GDM1 (cell line): ENCODE results near the gene NOTUM.
"Not testable (repeated sequence)": the region's sequence is repeated elsewhere in the genome, so short reads cannot be mapped to it uniquely, and the experiment has no call there.

ENCODE experiments used
- DNase-seq: peaks from one replicate; lab custom pipeline; 2025; lab: John Stamatoyannopoulos, UW

The NOTUM gene

DNA sequence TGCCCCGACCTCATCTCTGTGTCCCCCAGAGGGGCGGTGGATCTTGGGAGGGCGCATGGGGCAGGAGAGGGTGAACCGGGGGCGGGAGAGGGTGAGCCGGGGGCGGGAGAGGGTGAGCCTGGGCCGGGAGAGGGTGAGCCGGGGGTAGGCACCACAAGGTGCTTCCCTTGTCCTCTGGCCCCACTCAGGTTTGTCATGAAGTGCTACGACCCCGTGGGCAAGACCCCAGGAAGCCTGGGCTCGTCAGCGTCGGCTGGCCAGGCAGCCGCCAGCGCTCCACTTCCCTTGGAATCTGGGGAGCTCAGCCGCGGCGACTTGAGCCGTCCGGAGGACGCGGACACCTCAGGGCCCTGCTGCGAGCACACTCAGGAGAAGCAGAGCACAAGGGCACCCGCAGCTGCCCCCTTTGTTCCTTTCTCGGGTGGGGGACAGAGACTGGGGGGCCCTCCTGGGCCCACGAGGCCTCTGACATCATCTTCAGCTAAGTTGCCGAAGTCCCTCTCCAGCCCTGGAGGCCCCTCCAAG lies 35.3 kb upstream of the NOTUM start:
- no peak for DNase-seq

DNA sequence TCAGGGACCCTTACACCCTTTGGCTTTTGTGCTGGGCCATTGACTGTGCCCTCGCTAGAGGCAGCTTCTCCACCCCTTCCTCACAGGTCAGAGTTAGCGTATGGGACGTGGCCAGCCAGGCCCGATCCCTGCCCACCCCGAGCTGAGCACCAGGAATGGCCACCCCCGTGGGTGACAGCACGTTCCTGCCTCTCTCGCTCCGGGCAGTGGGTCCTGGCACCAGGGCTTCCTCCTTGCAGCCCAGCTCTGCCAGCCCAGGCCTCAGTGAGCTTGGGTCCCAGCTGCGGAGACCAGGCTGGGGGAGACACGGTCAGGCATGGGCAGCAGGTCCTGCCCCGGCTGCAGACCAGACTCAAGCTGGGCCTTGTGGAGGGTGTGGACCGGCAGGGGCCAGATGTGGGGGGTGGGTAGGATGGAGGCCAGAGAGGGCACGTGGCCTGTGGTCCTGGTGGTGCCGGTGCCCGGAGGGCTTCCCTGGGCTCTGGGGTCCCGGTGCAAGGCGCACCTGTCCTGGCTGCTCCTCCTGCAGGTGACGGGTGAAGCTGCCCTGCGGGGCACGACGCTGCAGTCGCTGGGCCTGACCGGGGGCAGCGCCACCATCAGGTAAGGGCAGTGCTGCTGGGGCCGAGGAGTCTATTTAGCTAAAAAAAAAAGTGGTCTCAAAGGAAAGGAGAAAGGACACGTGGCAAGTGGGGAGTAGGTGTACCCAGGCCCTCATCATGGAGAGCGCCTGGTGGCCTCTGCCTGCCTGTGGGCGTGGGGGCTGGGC lies 34.7 kb upstream of the NOTUM start:
- no peak for DNase-seq

DNA sequence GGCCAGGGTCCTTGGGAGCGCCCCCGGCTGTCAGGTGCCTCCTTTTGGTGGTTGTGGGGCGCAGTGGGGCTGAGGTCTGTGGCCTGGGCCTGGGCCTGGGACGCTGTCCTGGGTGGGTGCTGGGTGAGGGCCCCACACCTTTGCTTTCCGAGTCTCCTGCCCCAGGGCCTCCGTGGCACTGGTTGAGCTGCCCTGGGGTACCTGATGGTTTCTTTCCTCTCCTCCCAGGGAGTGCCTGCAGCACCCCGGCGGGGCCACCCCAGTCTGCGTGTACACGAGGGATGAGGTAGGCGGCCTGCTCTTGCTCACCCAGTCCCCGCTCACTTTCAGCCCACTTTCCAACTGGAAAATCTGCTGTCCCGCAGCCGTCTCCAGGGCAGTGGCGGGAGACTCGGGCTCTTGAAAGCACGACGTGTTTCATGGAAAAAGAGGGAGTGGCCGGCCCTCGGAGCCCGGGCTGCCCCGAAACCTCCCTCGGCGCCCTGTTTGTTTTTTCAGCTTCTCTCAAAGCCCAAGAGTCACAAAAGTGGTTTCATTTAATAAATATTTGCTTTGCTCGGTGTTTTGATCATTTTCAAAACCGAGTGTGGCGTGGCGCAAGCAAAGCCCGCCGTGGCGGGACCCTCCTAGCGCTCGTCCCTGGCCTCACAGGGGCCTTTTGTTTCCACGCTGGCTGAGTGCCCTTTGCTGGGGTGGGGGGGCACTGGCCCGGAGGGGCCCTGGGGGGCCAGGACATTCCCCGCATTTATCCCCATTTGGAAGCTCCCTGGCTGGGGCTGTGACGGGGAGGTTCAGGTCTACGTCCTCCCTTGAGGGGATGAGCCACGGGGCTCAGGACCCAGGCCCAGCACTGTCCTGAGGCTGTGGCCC lies 33.8 kb upstream of the NOTUM start:
- DNase-seq: no peak

DNA sequence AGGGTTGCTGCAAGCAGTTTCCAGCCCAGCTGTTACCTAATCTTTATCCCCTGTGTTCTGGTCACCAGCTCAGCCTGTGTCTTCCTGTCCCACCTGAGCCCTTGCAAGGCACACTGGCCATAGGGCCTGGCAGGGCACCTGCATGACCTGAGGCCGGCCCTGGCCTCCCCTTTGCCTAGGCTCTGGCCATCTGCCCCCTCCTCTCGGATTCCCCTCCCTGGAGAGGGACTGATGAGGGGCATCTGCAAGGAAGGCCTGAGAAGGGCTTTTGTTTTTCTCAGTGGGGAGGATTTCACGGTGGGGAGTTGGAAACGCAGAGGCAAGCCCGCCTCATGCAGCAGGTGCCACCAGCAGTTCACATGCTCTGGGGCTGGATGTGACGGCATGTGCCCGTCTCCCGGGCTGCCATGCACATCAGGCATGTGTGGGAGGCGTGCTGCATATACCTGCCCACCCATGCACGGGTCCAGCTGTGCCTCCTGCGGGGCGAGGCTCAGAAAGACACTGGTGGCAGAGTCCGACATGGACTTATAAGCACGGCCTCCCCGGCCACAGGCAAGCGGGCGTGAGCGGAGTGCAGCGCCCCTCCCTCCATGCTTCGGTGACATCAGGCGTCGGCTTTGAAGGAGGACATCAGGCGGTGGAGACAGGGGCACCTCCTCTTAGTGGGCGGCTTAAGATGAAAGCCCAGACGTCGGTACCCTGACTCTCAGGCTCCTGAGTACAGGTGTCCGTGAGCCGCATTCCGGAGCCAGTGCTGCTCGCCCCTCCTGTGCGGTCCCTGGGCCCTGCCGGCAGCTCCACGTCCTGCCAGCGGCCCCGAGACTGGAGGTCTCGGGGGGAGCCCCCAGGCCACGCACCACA lies 33.0 kb upstream of the NOTUM start:
- DNase-seq: no peak

DNA sequence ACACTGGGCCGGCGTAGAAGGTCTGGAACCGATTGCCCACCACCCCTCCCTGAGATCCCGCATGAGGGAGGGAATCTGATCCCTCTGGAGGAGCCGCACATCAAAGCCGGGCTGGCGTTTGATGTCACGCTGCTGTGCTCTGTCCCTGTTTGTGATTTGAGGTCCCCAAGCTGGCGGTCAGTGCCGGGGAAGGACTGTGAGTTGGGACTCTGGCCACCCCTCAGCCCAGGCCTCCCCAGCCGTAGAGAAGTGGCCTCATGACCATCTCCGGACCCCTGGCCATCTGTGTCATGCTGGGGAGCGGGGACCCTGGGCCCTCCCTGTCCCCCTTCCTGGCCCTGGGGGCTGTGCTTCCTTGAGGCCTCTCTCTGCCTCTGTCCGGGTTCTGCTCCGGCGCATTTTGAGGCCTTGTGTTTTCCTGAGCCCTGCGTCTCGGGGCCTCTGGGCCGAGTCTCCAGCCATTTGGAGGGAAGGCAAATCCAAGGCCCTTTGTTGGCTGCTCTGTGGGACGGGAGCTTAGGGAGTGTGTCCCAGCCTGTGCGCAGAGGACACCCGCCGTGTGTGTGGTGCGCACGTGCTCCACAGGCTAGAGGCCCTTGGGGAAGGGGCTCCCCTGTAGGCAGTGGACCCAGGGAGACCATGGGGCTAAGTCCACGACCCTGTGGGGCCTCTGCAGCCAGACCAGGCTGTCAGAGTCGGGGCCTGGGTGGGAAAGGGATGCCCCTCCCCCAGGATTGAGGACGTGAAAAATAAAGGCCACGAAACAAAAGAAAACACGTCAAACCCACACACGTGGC lies 31.5 kb upstream of the NOTUM start:
- no peak for DNase-seq

DNA sequence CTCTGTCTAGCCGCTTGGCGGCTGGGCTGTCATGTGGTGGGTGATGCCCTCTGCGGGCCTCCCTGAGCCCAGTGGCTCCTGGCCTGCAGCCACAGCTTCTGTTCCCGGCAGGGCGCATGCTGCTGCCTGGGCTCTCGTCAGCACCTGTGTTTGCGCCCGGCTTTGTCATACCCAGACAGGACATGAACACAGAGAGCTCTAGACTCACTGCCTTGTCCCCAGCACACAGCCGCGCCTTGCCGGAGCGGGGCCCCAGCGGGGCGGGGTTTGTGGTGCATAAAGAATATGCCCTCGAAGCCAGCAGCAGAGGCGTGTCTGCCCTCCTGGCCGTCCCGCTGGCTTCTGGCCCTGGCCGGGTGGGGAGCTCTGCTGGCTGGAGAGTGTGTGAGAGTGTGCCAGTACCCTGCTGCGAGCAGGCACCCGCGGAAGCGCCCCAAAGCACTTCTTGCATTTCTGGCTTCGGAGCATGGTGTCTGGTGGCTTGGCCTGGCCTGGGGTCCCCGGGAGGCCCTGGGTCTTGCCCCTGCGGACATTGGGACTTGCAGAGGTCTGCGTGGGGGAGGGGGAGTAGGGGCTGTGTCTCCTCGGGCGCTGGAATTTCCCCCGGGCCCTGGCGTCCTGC lies 30.8 kb upstream of the NOTUM start:
- DNase-seq: no peak

DNA sequence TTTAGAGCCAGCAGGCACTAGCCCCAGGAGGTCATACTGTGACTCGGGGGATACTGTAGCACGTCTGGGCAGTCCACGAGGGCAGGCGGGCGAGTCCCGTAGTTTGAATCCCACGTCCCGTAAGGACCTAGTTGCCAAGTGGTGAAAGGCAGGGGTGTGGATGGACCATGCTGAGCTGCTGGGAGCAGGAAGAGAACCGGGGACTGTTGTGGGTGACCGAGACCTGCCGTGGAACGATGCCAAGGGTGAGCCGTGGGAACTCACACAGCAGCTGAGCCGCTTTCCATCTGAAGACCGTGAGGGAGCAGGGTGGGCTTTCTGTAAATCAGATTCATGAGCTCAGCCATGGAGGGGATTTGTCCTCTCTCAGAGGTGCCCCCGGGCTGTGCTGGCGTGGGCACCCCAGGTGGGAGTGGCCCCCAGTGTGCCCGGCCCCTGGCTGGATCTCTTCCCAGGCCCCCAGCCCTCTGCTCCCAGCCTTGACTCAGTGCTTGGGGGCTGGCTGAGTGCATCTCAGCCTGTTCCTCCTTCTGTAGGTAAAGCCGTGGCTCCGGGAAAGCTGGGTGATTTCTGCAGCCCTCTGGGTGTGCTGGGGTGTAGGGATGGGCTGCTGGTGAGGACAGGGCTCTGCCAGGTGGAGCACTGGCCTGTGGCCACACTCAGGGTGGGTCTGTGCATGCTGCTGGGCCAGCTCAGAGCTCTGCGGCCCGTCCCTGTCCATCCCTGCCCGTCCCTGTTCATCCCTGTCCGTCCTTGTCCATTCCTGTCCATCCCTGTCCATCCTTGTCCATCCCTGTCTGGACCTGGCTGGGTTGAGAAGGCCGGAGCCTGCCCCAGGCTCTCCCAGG lies 30.1 kb upstream of the NOTUM start:
- DNase-seq: no peak

DNA sequence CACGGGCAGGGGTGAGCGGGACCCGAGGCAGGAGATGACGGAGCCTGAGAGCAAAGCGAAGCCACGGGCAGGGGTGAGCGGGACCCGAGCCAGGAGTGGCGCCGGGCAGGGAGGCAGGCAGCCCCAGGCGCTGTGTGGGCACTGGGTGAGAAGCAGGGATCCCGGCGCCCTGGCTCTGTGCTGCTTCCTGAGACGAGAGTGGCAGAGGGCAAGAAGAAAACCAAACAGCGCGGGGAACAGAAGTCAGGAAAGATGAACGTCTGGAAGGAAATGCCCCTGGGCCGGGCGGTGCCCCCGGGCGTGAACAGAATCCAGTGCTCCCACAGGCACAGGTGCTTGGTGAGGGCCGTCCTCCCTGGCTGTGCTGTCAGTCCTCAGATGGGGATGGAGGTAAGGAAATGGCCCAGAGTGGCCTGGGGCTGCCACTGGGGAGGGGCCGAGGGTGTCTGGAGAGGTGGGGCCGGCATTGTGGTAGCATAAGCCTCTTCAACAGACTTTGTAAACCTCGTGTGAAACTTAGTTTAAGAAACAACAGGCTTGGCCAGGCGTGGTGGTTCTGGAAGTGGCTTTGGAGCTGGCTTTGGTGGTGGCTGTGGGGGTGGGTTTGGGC lies 26.3 kb upstream of the NOTUM start:
- DNase-seq: no peak

DNA sequence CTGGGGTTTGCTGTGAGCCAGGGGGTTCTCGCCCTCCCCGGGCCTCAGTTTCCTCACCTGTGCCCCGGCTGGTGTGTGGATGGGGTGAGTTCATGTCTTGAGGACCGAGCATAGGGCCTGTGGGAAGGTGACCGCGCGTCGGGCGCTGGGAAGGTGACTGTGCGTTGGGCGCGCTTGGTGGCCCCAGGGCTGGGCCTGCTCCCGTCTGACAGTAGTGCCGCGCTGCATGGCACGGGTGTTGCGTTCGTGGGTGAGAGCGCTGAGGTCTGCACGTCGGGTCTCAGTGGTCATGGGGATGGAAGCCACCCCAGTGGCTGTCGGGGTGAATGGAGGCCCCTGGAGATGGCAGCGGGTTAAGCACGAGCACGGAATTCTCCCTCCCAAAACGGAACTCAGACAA lies 25.6 kb upstream of the NOTUM start:
- DNase-seq: no peak

DNA sequence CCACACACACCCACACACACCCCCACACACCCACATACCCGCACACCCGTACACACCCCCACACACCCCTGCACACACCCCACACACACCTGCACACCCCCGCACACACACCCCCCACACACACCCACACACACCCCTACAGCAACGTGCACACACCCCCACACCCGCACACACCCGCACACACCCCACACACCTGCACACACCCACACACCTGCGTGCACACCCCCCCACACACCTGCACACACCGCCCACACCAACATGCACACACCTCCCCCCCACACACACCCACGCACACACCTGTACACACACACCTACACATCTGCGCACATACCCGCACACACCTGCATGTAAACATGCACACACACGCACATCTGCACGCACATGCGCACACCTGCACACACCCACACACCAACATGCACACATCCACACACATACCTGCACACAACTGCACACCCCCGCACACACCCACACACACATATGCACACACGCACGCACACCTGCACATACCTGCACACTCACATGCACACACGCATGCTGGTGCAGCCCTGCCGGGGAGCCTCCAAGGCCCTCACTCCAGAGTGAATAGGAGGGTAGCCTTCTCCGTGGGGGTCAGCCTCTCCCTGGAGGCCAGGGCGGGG lies 23.9 kb upstream of the NOTUM start:
- no peak for DNase-seq

DNA sequence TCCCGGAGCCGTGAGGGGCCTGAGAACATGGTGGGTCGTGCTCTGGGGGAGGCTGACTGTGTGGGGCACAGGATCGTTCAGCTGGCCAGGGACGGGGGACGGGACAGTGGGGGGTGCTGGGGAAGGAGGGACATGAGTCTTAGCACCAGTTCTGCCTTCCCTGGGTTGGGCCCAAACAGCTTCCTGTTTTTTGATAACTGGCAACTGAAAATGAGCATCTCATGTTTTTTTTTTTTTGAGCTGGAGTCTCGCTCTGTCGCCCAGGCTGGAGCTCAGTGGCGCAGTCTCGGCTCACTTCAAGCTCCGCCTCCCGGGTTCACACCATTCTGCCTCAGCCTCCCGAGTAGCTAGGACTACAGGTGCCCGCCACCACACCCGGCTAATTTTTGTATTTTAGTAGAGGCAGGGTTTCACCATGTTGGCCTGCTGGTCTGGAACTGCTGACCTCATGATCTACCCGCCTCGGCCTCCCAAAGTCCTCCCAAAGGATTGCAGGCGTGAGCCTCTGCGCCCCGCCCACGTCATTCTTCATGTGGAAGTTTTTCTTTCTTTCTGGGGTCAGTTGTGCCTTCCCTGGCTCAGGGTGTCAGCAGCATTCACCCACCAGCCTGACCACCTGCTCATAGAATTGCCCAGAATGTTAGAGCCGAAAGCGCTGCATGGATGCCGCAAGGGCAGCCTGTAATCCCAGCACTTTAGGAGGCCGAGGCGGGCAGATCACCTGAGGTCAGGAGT lies 22.8 kb upstream of the NOTUM start:
- no peak for DNase-seq

DNA sequence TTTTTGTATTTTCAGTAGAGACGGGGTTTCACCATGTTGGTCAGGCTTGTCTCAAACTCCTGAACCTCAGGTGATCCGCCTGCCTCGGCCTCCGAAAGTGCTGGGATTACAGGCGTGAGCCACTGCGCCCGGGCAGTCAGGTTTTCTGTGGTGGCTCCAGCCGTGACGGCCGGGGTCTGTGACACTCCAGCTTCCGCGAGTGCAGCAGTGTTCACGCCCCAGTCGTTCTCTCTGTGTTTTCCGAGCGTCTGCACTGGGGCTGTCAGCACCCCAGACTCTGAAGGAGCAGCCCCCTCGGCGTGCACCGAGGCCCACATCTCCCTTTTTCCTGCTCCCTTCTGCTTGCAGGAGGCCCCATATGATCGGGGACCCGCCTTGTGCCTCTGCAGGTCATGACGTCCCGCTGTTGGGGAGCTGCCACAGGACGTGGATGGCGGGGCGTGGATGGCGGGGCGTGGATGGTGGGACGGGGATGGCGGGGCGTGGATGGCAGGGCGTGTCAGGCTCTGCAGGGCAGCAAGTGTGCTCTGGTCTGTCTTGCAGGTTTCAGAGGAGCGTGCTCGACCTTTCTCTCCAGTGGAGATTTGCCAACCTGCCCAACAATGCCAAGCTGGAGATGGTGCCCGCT lies 22.1 kb upstream of the NOTUM start:
- DNase-seq: no peak

DNA sequence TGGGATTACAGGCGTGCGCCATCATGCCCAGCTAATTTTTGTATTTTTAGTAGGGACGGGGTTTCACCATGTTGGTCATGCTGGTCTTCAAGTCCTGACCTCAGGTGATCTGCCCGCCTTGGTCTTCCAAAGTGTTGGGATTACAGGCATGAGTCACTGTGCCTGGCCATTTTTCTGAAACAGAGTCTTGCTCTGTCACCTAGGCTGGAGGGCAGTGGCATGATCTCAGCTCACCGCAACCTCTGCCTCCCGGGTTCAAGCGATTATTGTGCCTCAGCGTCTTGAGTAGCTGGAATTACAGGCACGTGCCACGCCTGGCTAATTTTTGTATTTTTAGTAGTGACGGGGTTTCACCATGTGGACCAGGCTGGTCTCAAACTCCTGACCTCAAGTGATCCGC lies 20.5 kb upstream of the NOTUM start:
- not testable (repeated sequence) for DNase-seq

DNA sequence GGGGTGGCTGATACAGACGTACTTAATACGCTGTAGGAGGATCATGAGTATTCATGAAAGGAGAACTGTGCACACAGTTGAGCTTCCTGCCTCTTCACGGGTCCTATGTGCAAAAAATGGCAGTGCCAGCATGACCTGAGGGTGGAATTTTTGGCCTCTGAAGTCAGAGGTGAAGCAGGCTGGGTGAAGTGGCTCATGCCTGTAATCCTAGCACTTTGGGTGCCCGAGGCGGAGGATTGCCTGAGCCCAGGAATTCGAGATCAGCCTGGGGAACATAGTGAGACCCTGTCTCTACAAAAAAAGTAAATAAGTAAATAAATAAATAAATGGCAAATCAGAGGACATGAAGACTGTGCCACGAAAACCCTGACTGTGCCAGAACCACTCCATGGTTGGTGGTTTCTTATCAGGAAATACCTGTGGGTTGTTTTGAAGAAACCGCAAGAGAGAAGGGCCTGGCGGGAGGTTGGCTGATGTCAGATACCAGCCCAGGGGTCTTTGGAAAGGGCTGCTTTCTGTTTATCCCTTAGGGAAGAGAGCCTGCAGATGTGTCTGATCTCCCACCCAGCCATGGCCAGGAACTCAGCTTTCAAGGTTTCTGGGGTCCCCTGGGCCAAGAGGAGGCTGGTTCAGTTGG lies 19.8 kb upstream of the NOTUM start:
- DNase-seq: no peak

DNA sequence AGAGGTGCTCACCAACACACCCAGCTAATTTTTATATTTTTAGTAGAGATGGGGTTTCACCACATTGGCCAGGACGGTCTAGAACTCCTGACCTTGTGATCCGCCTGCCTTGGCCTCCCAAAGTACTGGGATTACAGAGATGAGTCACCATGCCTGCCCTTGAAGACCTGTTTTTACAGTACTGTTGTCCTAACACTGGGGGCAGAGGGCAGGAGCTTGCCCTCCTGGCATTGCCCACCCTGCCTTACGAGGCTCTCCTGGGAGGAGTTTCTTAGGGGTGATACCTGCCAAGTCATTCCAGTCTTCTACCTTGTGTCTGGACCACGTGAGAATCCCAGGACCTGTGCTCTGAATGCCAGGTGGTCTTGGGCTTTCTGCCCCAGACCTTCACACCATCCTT lies 19.1 kb upstream of the NOTUM start:
- DNase-seq: no peak

DNA sequence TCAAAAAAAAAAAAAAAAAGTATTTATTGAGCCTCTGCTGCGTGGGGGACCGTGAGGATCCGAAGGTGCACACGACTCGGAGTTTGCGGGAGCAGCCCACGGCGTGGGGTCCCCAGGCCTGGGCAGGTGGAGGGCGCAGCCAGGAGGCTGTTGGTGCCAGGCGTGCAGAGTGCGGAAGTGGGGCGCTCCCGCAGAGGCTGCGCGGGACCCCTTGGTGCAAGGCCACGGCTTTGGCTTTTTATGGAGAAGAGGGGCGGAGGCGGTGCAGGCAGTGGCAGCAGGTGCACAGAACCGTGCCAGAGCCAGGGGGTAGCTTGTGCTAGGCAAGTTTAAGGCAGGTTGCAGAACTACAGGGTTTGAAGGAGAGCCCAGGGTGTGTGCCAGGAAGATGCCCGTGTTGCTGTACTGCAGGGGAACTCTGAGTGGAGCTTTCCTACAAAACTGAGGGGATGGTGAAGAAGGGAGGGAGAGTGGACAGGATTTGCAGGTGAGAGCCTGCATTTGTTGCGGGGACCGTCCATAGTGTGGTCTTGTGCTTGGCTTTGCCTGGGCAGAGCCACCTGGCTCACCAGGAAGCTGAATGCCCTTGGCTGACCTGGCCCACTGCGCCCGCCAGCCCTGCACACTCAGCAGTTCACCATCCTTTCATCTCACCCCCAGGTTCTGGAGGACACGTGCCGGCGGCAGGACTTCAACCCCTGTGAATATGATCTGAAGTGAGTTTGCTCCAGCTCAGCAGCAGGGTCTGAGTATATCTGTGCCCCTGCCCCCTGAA lies 17.7 kb upstream of the NOTUM start:
- DNase-seq: no peak
